Suprapubic skin (tissue), 4 donors: ENCODE results near the gene COL5A1. TPM values are rescaled to one million over a fixed set of nuclear protein-coding genes. Genes with fewer than 3 reads are reported as not detected.

Experiments used
- DNase-seq, 2 donors: peaks; one replicate each; pipeline ENCODE4 v3.0.0-alpha.2; 2019; ENCODE audit warnings: low spot score in 2 of 2
- H3K27ac ChIP-seq: fragments of 200-600 bp; sonication (generic); one replicate; pipeline ENCODE4 v1.5.1; 2019
- H3K27me3 ChIP-seq: fragments of 200-600 bp; sonication (generic); one replicate; pipeline ENCODE4 v1.5.1; 2019
- H3K36me3 ChIP-seq: fragments of 200-600 bp; sonication (generic); one replicate; pipeline ENCODE4 v1.5.1; 2019
- H3K4me1 ChIP-seq: fragments of 200-600 bp; sonication (generic); one replicate; pipeline ENCODE4 v1.5.1; 2019
- H3K4me3 ChIP-seq: fragments of 200-600 bp; sonication (generic); one replicate; pipeline ENCODE4 v1.5.1; 2019; ENCODE audit warnings: mild to moderate bottlenecking
- H3K9me3 ChIP-seq: fragments of 200-600 bp; sonication (generic); one replicate; pipeline ENCODE4 v1.5.1; 2019
- CTCF ChIP-seq, 2 donors: fragments of 200-600 bp in 1 of 2; fragments of 450-650 bp in 1 of 2; sonication (generic) in 1 of 2; IDR thresholded peaks; one replicate each; pipeline ENCODE4 v1.5.1; 2016 to 2019; ENCODE audit warnings: antibody characterized with exemption in 2 of 2, mild to moderate bottlenecking in 1 of 2, moderate library complexity in 1 of 2
- EP300 ChIP-seq: sonication (generic); formaldehyde crosslinking; IDR thresholded peaks from one replicate; pipeline ENCODE4 v1.6.1; 2017; ENCODE audit warnings: antibody characterized with exemption
- POLR2A ChIP-seq, 2 donors: fragments of 450-650 bp; IDR thresholded peaks; one replicate each; pipeline ENCODE4 v1.6.1; 2017; ENCODE audit warnings: antibody characterized with exemption in 2 of 2, mild to moderate bottlenecking in 2 of 2, moderate library complexity in 2 of 2
- POLR2AphosphoS5 ChIP-seq, 3 donors: sonication (generic); formaldehyde crosslinking; IDR thresholded peaks; one replicate each; pipeline ENCODE4 v1.6.1; 2017; ENCODE audit warnings: antibody characterized with exemption in 3 of 3
- WGBS: methylation state at CpG from one replicate; pipeline ENCODE4 v1.1.5; 2018; 5-methylcytosine and 5-hydroxymethylcytosine counted together
- total RNA-seq, 4 donors: library from RNA; depleted of rRNA; stranded (reverse); fragments of >200 nt; gene quantifications; one replicate each; pipeline ENCODE4 v1.1.0, GENCODE V29; 2016

COL5A1 gene
- total RNA-seq, 4 donors from 2014 or later, result 8.6 to 16.5 (median 15.4) TPM

DNA sequence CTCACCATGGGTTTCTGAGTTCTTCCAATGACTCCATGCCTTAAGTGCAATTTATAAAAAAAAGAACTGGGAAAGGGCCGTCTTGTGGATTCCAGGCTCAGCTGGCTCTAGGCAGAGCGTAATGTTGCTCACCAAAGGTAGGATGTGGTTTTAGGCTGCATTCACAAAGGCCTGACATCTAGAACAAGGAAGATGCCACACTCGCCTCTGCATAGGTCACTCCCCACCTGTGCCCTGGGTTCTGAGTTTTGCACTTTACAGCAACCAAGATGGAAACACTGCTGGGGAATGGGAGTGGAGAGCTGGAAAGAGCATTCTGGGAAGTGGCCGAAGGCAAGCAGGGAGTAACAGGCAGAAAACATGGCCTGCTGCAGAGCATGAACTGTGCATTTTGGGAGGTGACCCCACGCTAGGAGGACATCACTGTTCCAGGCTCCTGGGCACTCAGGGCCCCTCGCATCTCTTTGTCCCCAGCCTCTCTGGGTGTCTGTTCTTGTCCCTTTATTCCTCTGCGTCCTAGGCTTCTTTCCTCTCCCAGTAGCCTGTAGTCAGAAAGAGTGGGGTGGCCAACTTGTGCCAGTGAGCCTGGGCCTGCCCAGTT, 251.3 kb downstream of the COL5A1 start:
- H3K27ac ChIP-seq, result no peak overlapping the region
- H3K36me3 ChIP-seq, result no peaks in the 10 kb centered on the region
- no peaks in the 10 kb centered on the region for H3K9me3 ChIP-seq
- peaks cover 22% of the 10 kb centered on the region for H3K4me1 ChIP-seq
- 86% methylated on average over 7 of the region's 7 CpGs for WGBS
- H3K27me3 ChIP-seq, result no peaks in the 10 kb centered on the region
- no peak overlapping the region for H3K4me3 ChIP-seq
- no peak for DNase-seq
- TF ChIP-seq POLR2A (IDR thresholded peaks at IDR 0.05) (no peak), POLR2AphosphoS5 (IDR thresholded peaks at IDR 0.05) (no peak), EP300 (no peak), CTCF (IDR thresholded peaks at IDR 0.05) (no peak)

Other genes with a start within 250 kb of the COL5A1 start
- 1 to 10 TPM in 1 of 4 donors, not detected in 3; 1.4 TPM for gene FCN2, start 239.0 kb downstream of the COL5A1 start, total RNA-seq